Left colon (tissue), 2 donors: ENCODE results near the gene IRS2. TPM values are rescaled to one million over a fixed set of nuclear protein-coding genes. Genes with fewer than 3 reads are reported as not detected.

Experiments
- ATAC-seq: fragments of 200-7000 bp; cut with Tn5 transposase; one replicate; pipeline ENCODE4 v1.9.1; 2020; ENCODE audit warnings: mild to moderate bottlenecking, moderate library complexity
- DNase-seq, 2 donors: peaks; one replicate each; pipeline ENCODE4 v3.0.0-alpha.2; 2020
- intact Hi-C, 2 donors: fragments of 100-400 bp; cut with DNase I in 1 of 2; cut with micrococcal nuclease in 1 of 2; formaldehyde crosslinking; loops; one replicate each; pipeline versions ENCODE4 v1.11.2 to v1.14.0; 2022; cut with DNase I, micrococcal nuclease
- total RNA-seq, 2 donors: library from RNA; stranded (reverse); fragmentation: NEBNext Ultra II Directional; extraction: Animal tissue kit (Norgen Biotek cat#: 25700); gene quantifications; one replicate each; pipeline ENCODE4 v1.2.1, GENCODE V29; 2021
- donor health status: DM: no; HTN: no; CAD: no.
- donor health status: DM: yes; HTN: yes; CAD: no.

Gene IRS2
- total RNA-seq, 2 donors from 2014 or later = 11.4 to 17.9 TPM

- no peak for DNase-seq
- ATAC-seq = no peak
- intact Hi-C loops = no loop called here
Observed at GRCh38 chr13:109783815-109784589, 2.4 kb downstream of the IRS2 start.

- DNase-seq (no peak), ATAC-seq (no peak)
- intact Hi-C loops = no loop called here
Observed at GRCh38 chr13:109783447-109783814, 3.0 kb downstream of the IRS2 start.

- DNase-seq = no peak
- intact Hi-C loops = no loop called here
- no peak for ATAC-seq
Observed at GRCh38 chr13:109782823-109783431, 3.5 kb downstream of the IRS2 start.

GRCh38 chr13:109782066-109782822 is 4.1 kb downstream of the IRS2 start:
- no peak for DNase-seq
- ATAC-seq = no peak

GRCh38 chr13:109781384-109782065 is 4.9 kb downstream of the IRS2 start:
- ATAC-seq = no peak

More at GRCh38 chr13:109782066-109782822, 4.1 kb downstream of the IRS2 start:
- intact Hi-C loops = no loop called here

GRCh38 chr13:109780845-109781383 is 5.5 kb downstream of the IRS2 start:
- intact Hi-C loops = no loop called here
- ATAC-seq (no peak), DNase-seq (no peak)

More at GRCh38 chr13:109781384-109782065, 4.9 kb downstream of the IRS2 start:
- peak in 1 of 2 donors; percentile 24 for DNase-seq
- intact Hi-C loops = no loop called here

- ATAC-seq (no peak), DNase-seq (no peak)
- intact Hi-C loops = loop anchor here in 1 of 2 donors (5.0 kb wide), 1 partner anchor 638 kb away; no protein-coding TSS in a partner anchor
Observed at GRCh38 chr13:109779876-109780510, 6.4 kb downstream of the IRS2 start.

- ATAC-seq (peak; percentile 47), DNase-seq (peak in 1 of 2 donors; percentile 41)
- intact Hi-C loops = loop anchor here in 1 of 2 donors (5.0 kb wide), 1 partner anchor 637 kb away; no protein-coding TSS in a partner anchor
Observed at GRCh38 chr13:109779074-109779473, 7.3 kb downstream of the IRS2 start.

GRCh38 chr13:109778102-109778542 is 8.3 kb downstream of the IRS2 start:
- DNase-seq (no peak), ATAC-seq (peak; percentile 88)
- intact Hi-C loops = loop anchor here in 1 of 2 donors (5.0 kb wide), 1 partner anchor 636 kb away; no protein-coding TSS in a partner anchor

- no peak for DNase-seq
- intact Hi-C loops = loop anchor here in 1 of 2 donors (5.0 kb wide), 1 partner anchor 634 kb away; no protein-coding TSS in a partner anchor
- ATAC-seq = no peak
Observed at GRCh38 chr13:109776575-109776974, 9.8 kb downstream of the IRS2 start.

GRCh38 chr13:109773786-109774185 is 12.6 kb downstream of the IRS2 start:
- intact Hi-C loops = no loop called here
- no peak for ATAC-seq
- no peak for DNase-seq

GRCh38 chr13:109773276-109773675 is 13.1 kb downstream of the IRS2 start:
- ATAC-seq (no peak), DNase-seq (no peak)
- intact Hi-C loops = no loop called here

GRCh38 chr13:109771926-109772325 is 14.5 kb downstream of the IRS2 start:
- ATAC-seq = no peak
- DNase-seq = no peak
- intact Hi-C loops = no loop called here

GRCh38 chr13:109770436-109770835 is 15.9 kb downstream of the IRS2 start:
- DNase-seq (no peak), ATAC-seq (no peak)
- intact Hi-C loops = no loop called here

- ATAC-seq (no peak), DNase-seq (no peak)
- intact Hi-C loops = no loop called here
Observed at GRCh38 chr13:109769921-109770320, 16.5 kb downstream of the IRS2 start.

GRCh38 chr13:109769275-109769674 is 17.1 kb downstream of the IRS2 start:
- intact Hi-C loops = no loop called here
- DNase-seq (no peak), ATAC-seq (no peak)

- intact Hi-C loops = no loop called here
- ATAC-seq (no peak), DNase-seq (no peak)
Observed at GRCh38 chr13:109768616-109769015, 17.8 kb downstream of the IRS2 start.

- intact Hi-C loops = no loop called here
- no peak for ATAC-seq
- DNase-seq = no peak
Observed at GRCh38 chr13:109768176-109768575, 18.2 kb downstream of the IRS2 start.
